ENCODE data around the gene CIAO3. TPM values are rescaled to one million over a fixed set of nuclear protein-coding genes. Genes with fewer than 3 reads are reported as not detected.

The CIAO3 gene
- polyA plus RNA-seq, 1 donor (not counting 4 experiments of a cell fraction or from before 2014, with no cell fraction given) = 24.9 TPM

- H3K27me3 ChIP-seq (ENCODE audit: control insufficient read depth, extremely low read depth, insufficient read depth, low read length) = no peaks in the 10 kb centered on the region
- H3K36me3 ChIP-seq (ENCODE audit: control insufficient read depth in 2 of 2, extremely low read depth in 1 of 2, insufficient read depth in 2 of 2, low read length in 2 of 2) = no peaks in the 10 kb centered on the region
- no peaks in the 10 kb centered on the region for H4K20me1 ChIP-seq (ENCODE audit: control insufficient read depth, extremely low read depth, insufficient read depth, low read length)
- H3K9ac ChIP-seq (ENCODE audit: control insufficient read depth, extremely low read depth, insufficient read depth, low read length) = peak within 1 kb of the TSS; percentile 63
- H3K79me2 ChIP-seq (ENCODE audit: control insufficient read depth, insufficient read depth, low read length) = no peaks in the 10 kb centered on the region
- TF ChIP-seq CTCF (optimal IDR thresholded peaks at IDR 0.05 in 1 of 3, IDR thresholded peaks at IDR 0.05 in 1 of 3, conservative IDR thresholded peaks at IDR 0.05 in 1 of 3; ENCODE audit: extremely low read depth in 1 of 3, insufficient read depth in 2 of 3, low read length in 3 of 3) = no peak
- TF ChIP-seq EZH2 (IDR thresholded peaks at IDR 0.05; ENCODE audit: low read length) = no peak
- peaks cover 34% of the 10 kb centered on the region for H3K4me1 ChIP-seq (ENCODE audit: control insufficient read depth, extremely low read depth, insufficient read depth, low read length)
- H3K4me3 ChIP-seq (ENCODE audit: control insufficient read depth in 2 of 3, extremely low read depth in 1 of 3, insufficient read depth in 2 of 3, low read depth in 1 of 3, low read length in 3 of 3) = peak within 1 kb of the TSS in 1 of 3 experiments; percentile 6
- H3K4me2 ChIP-seq (ENCODE audit: control insufficient read depth, extremely low read depth, insufficient read depth, low read depth, low read length) = peak within 1 kb of the TSS; percentile 50
- dilution Hi-C loops (cut with MboI; ENCODE audit: extremely low pct_ligation_motif_present, low sequenced_read_pairs) = no loop called here
- FAIRE-seq (peak; percentile 81), DNase-seq (ENCODE audit: low read depth, low spot score) (no peak)
- no peaks in the 10 kb centered on the region for H3K9me3 ChIP-seq (ENCODE audit: control insufficient read depth, low read depth, low read length)
- H3K9me1 ChIP-seq (ENCODE audit: control insufficient read depth, extremely low read depth, insufficient read depth, low read length) = no peaks in the 10 kb centered on the region
- H2AFZ ChIP-seq (ENCODE audit: control insufficient read depth, low read length) = peak within 1 kb of the TSS; percentile 33
- H3K27ac ChIP-seq (ENCODE audit: control insufficient read depth, insufficient read depth, low read length) = peak within 1 kb of the TSS; percentile 74
Measured at GRCh38 chr16:760545-761343, 19.9 kb upstream of the CIAO3 start, which contains the start of gene MSLN. MSLN (plus strand) TSS chr16:760734; CDS start chr16:762681, 1,947 bp downstream.

GRCh38 chr16:760065-760464, 19.3 kb upstream of the CIAO3 start:
- TF ChIP-seq CTCF (optimal IDR thresholded peaks at IDR 0.05 in 1 of 3, IDR thresholded peaks at IDR 0.05 in 1 of 3, conservative IDR thresholded peaks at IDR 0.05 in 1 of 3; ENCODE audit: extremely low read depth in 1 of 3, insufficient read depth in 2 of 3, low read length in 3 of 3) (no peak), EZH2 (IDR thresholded peaks at IDR 0.05; ENCODE audit: low read length) (no peak)
- no peaks in the 10 kb centered on the region for H3K9me1 ChIP-seq (ENCODE audit: control insufficient read depth, extremely low read depth, insufficient read depth, low read length)
- H3K9me3 ChIP-seq (ENCODE audit: control insufficient read depth, low read depth, low read length) = no peaks in the 10 kb centered on the region
- dilution Hi-C loops (cut with MboI; ENCODE audit: extremely low pct_ligation_motif_present, low sequenced_read_pairs) = no loop called here
- H3K27me3 ChIP-seq (ENCODE audit: control insufficient read depth, extremely low read depth, insufficient read depth, low read length) = no peaks in the 10 kb centered on the region
- H3K27ac ChIP-seq (ENCODE audit: control insufficient read depth, insufficient read depth, low read length) = peak overlapping the region; percentile 74
- H3K79me2 ChIP-seq (ENCODE audit: control insufficient read depth, insufficient read depth, low read length) = no peaks in the 10 kb centered on the region
- FAIRE-seq (no peak), DNase-seq (ENCODE audit: low read depth, low spot score) (no peak)
- peaks cover 34% of the 10 kb centered on the region for H3K4me1 ChIP-seq (ENCODE audit: control insufficient read depth, extremely low read depth, insufficient read depth, low read length)
- no peak overlapping the region for H3K4me2 ChIP-seq (ENCODE audit: control insufficient read depth, extremely low read depth, insufficient read depth, low read depth, low read length)
- H3K4me3 ChIP-seq (ENCODE audit: control insufficient read depth in 2 of 3, extremely low read depth in 1 of 3, insufficient read depth in 2 of 3, low read depth in 1 of 3, low read length in 3 of 3) = no peak overlapping the region
- no peaks in the 10 kb centered on the region for H3K36me3 ChIP-seq (ENCODE audit: control insufficient read depth in 2 of 2, extremely low read depth in 1 of 2, insufficient read depth in 2 of 2, low read length in 2 of 2)
- peak overlapping the region; percentile 33 for H2AFZ ChIP-seq (ENCODE audit: control insufficient read depth, low read length)
- peak overlapping the region; percentile 63 for H3K9ac ChIP-seq (ENCODE audit: control insufficient read depth, extremely low read depth, insufficient read depth, low read length)
- H4K20me1 ChIP-seq (ENCODE audit: control insufficient read depth, extremely low read depth, insufficient read depth, low read length) = no peaks in the 10 kb centered on the region
